IPS DF 6.9 (cell line): ENCODE measurements around the gene DNAJB14.

Experiments used
- DNase-seq: peaks from one replicate; pipeline ENCODE4 v3.0.0-alpha.2; 2013; ENCODE audit warnings: low read depth, low spot score
- H3K27ac ChIP-seq: one replicate; pipeline ENCODE4 v1.5.1; 2013; ENCODE audit warnings: low read length, control low read depth
- H3K27me3 ChIP-seq: 2 replicates; pipeline ENCODE4 v1.6.1; 2013; ENCODE audit warnings: mild to moderate bottlenecking, low read length; ENCODE audit not compliant: control insufficient read depth, insufficient read depth
- H3K36me3 ChIP-seq: 2 replicates; pipeline ENCODE4 v1.6.1; 2013; ENCODE audit warnings: low read length; ENCODE audit not compliant: control insufficient read depth, insufficient read depth
- H3K4me1 ChIP-seq: 2 replicates; pipeline ENCODE4 v1.6.1; 2013; ENCODE audit warnings: low read length; ENCODE audit not compliant: control insufficient read depth, insufficient read depth
- H3K4me3 ChIP-seq: 2 replicates; pipeline ENCODE4 v1.5.1; 2013; ENCODE audit warnings: mild to moderate bottlenecking, low read length
- H3K9me3 ChIP-seq: 2 replicates; pipeline ENCODE4 v1.6.1; 2013; ENCODE audit warnings: low read length, inconsistent platforms; ENCODE audit not compliant: control insufficient read depth, insufficient read depth
- WGBS: extraction: QIAGEN DNeasy Blood & Tissue Kit; methylation state at CpG from one replicate; pipeline ENCODE4 v1.1.7; 2013; ENCODE audit warnings: mixed read lengths, missing lambda C conversion rate; ENCODE audit not compliant: insufficient read length, insufficient coverage; 5-methylcytosine and 5-hydroxymethylcytosine counted together

Gene DNAJB14

DNA sequence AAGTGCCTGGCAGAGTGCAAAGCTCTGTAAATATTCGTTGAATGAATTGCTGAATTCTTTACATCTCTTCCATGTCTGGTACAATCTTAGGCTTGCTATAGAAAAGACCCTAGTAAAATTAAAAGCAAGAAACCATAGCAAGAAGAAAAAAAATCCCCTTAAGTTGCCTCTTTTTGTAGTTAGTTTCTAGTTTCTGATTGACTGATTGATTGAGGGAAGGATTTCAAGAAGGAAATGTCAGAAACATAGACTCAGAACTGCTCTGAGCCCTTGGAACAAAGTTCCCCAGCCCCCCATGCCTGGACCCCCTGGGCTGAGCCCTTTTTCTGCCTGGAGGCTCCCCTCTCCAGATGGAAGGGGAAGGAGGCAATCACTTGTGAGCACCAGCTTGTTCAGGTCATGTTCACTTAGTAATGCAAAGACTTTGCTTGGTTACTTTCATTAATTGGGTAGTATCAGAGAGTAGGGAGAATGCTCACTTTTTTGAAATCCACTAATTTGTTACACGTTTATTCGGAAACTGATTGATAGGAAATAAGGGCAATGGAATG lies 94.1 kb downstream of the DNAJB14 start:
- no peaks in the 10 kb centered on the region for H3K36me3 ChIP-seq
- WGBS, result no CpG with 5 or more reads among the region's 3 CpGs
- no peak overlapping the region for H3K27ac ChIP-seq
- H3K27me3 ChIP-seq, result no peaks in the 10 kb centered on the region
- no peak for DNase-seq
- no peaks in the 10 kb centered on the region for H3K4me1 ChIP-seq
- H3K9me3 ChIP-seq, result no peaks in the 10 kb centered on the region
- no peak overlapping the region for H3K4me3 ChIP-seq

DNA sequence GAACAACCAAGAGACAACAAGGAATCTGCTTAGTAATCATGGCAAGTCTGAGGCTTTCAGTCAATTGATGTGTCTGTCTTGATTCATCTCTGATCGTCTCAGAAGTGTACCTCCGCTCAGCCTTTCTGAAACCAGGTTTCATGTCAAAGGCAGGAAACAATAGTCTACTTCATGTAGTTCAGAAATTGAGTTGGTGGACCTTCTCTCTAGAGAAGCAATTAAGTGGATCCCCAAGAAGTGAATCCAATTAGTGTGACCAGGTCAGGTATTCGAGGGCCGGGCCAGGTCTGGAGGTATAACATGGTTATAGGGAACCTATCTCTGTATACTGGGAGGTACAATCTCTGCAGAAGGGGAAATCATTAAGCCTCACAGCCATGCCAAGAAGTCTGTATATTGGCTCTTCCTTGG lies 97.8 kb downstream of the DNAJB14 start:
- H3K27me3 ChIP-seq, result no peaks in the 10 kb centered on the region
- H3K4me1 ChIP-seq, result no peaks in the 10 kb centered on the region
- H3K27ac ChIP-seq, result no peak overlapping the region
- H3K36me3 ChIP-seq, result no peaks in the 10 kb centered on the region
- DNase-seq, result no peak
- H3K4me3 ChIP-seq, result no peak overlapping the region
- no peaks in the 10 kb centered on the region for H3K9me3 ChIP-seq
- no CpG with 5 or more reads among the region's 4 CpGs for WGBS

DNA sequence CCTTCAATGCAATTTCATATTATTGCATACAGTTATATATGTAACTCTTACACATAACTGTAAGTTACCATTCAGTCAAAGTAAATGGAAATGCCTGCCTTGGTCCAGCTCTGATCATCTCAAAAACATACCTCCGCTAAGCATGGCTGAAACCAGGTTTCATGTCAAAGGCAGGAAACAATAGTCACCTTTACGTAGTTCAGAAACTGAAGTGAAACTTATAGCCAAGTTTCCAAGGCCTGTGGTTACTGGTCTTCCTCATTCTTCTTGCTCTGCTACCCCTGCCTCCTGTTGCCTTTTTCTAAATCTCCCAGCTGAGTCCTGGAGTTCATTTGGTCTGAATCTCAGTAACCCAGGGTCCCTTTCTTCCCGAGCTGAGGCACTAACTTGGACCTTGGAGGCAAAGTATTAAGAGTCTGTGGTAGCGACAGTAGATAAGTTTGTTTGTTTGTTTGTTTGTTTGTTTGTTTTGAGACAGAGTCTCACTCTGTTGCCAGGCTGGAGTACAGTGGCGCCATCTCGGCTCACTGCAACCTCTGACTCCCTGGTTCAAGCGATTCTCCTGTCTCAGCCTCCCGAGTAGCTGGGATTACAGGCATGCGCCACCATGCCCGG lies 98.9 kb downstream of the DNAJB14 start:
- Histone ChIP-seq H3K9me3 (no peaks in the 10 kb centered on the region), H3K4me3 (no peak overlapping the region), H3K27me3 (no peaks in the 10 kb centered on the region), H3K36me3 (no peaks in the 10 kb centered on the region), H3K4me1 (no peaks in the 10 kb centered on the region), H3K27ac (no peak overlapping the region)
- no peak for DNase-seq
- no CpG with 5 or more reads among the region's 10 CpGs for WGBS

DNA sequence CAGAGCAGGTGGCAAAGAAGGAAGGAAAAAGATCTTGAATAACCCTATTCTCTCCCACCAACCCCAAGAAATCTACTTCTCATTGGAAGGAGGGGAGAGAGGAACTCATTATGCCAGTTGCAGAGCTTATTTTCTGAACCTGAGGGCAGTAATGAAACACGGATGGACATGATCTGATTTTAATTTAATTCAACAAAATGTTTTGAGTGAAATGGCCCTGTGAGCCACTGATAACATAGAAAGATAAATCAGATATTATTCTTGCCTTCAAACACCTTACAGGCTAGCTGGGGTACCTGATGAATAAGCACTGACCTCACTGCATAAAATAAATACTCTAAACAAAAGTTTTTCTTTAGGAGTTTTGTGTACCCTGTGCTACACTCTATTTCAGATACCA lies 99.5 kb downstream of the DNAJB14 start:
- H3K4me1 ChIP-seq, result no peaks in the 10 kb centered on the region
- WGBS, result no CpG with 5 or more reads among the region's 1 CpG
- H3K36me3 ChIP-seq, result no peaks in the 10 kb centered on the region
- H3K27ac ChIP-seq, result no peak overlapping the region
- H3K9me3 ChIP-seq, result no peaks in the 10 kb centered on the region
- no peak overlapping the region for H3K4me3 ChIP-seq
- no peak for DNase-seq
- H3K27me3 ChIP-seq, result no peaks in the 10 kb centered on the region
